Adrenal gland (tissue), 5 donors: ENCODE measurements around the gene RAB27A.

ENCODE experiments used
- POLR2A ChIP-seq, 2 donors: fragments of 450-650 bp; IDR thresholded peaks; one replicate each; pipeline ENCODE4 v1.6.1; 2017; ENCODE audit warnings: antibody characterized with exemption in 2 of 2, mild to moderate bottlenecking in 2 of 2, moderate library complexity in 1 of 2
- TF ChIP-seq, protein P1 (sequence below), 6 experiments: fragments of 450-650 bp in 4 of 6; fragments of 200-600 bp in 2 of 6; sonication (generic) in 1 of 6; IDR thresholded peaks; 1 replicate in 5 of 6; 2 replicates in 1 of 6; pipeline versions ENCODE4 v1.5.1 to v1.8.0; 2016 to 2021; ENCODE audit warnings: antibody characterized with exemption in 6 of 6, mild to moderate bottlenecking in 2 of 6, moderate library complexity in 1 of 6
- donor health status: DM: no; HTN: no; CAD: no.

DNA sequence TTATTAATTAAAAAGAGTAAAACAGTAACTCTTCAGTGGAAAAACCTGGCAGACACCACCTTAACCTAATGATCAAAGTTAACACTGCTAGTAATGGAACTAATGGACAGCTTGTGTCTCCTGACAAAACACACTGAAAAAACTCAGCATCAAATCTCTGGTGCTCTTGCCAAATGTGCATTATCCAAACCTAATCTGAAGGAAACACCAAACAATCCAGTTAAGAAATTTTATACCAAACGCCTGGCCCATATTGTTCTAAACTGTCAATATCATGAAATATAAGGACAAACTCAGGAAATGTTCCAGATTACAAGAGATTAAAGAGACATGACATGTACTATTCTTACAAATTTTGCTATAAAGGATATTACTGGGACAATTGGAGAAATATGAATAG is 103.3 kb downstream of the RAB27A start:
- TF ChIP-seq, protein P1, sequence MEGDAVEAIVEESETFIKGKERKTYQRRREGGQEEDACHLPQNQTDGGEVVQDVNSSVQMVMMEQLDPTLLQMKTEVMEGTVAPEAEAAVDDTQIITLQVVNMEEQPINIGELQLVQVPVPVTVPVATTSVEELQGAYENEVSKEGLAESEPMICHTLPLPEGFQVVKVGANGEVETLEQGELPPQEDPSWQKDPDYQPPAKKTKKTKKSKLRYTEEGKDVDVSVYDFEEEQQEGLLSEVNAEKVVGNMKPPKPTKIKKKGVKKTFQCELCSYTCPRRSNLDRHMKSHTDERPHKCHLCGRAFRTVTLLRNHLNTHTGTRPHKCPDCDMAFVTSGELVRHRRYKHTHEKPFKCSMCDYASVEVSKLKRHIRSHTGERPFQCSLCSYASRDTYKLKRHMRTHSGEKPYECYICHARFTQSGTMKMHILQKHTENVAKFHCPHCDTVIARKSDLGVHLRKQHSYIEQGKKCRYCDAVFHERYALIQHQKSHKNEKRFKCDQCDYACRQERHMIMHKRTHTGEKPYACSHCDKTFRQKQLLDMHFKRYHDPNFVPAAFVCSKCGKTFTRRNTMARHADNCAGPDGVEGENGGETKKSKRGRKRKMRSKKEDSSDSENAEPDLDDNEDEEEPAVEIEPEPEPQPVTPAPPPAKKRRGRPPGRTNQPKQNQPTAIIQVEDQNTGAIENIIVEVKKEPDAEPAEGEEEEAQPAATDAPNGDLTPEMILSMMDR (IDR thresholded peaks at IDR 0.05), result no peak
- no peak for TF ChIP-seq POLR2A (IDR thresholded peaks at IDR 0.05)
